Stomach (tissue), 9 donors: ENCODE results near the gene H2BK1. TPM values are rescaled to one million over a fixed set of nuclear protein-coding genes. Genes with fewer than 3 reads are reported as not detected.

Experiments
- DNase-seq, 2 donors: peaks; one replicate each; pipeline versions ENCODE4 v3.0.0 to v3.0.0-alpha.2; 2013 to 2019
- H3K27ac ChIP-seq, 5 donors: fragments of 200-600 bp in 4 of 5; sonication (generic) in 4 of 5; one replicate each; pipeline ENCODE4 v1.5.1; 2013 to 2019; ENCODE audit warnings: mild to moderate bottlenecking in 1 of 5, moderate library complexity in 1 of 5
- H3K27me3 ChIP-seq, 3 donors: fragments of 200-600 bp; sonication (generic); one replicate each; pipeline ENCODE4 v1.5.1; 2017 to 2019; ENCODE audit warnings: mixed run types in 1 of 3
- H3K36me3 ChIP-seq, 4 donors: fragments of 200-600 bp; sonication (generic); 1 replicate in 3 of 4; 2 replicates in 1 of 4; pipeline ENCODE4 v1.5.1; 2016 to 2019
- H3K4me1 ChIP-seq, 4 donors: fragments of 200-600 bp; sonication (generic); one replicate each; pipeline ENCODE4 v1.5.1; 2016 to 2019
- H3K4me3 ChIP-seq, 4 donors: fragments of 200-600 bp; sonication (generic) in 3 of 4; one replicate each; pipeline ENCODE4 v1.5.1; 2016 to 2019; ENCODE audit warnings: mild to moderate bottlenecking in 1 of 4
- H3K9me3 ChIP-seq, 4 donors: fragments of 200-600 bp; sonication (generic); one replicate each; pipeline ENCODE4 v1.5.1; 2016 to 2019
- EP300 ChIP-seq: sonication (generic); formaldehyde crosslinking; IDR thresholded peaks from one replicate; pipeline ENCODE4 v1.6.1; 2017; ENCODE audit warnings: antibody characterized with exemption
- POLR2A ChIP-seq, 4 donors: fragments of 450-650 bp; IDR thresholded peaks; one replicate each; pipeline ENCODE4 v1.6.1; 2016; ENCODE audit warnings: antibody characterized with exemption in 4 of 4, control low read depth in 2 of 4, mild to moderate bottlenecking in 1 of 4, moderate library complexity in 1 of 4
- POLR2AphosphoS5 ChIP-seq, 3 donors: sonication (generic); formaldehyde crosslinking; IDR thresholded peaks; one replicate each; pipeline ENCODE4 v1.6.1; 2016; ENCODE audit warnings: antibody characterized with exemption in 3 of 3
- WGBS, 5 donors: extraction: QIAGEN DNeasy Blood & Tissue Kit in 3 of 5; methylation state at CpG; one replicate each; pipeline versions ENCODE4 v1.1.5 to v1.1.7; 2013 to 2018; 5-methylcytosine and 5-hydroxymethylcytosine counted together
- intact Hi-C: fragments of 100-400 bp; cut with DNase I; formaldehyde crosslinking; loops from one replicate; pipeline ENCODE4 v1.15.1; 2023; ENCODE audit warnings: low total_unique reads
- polyA plus RNA-seq, 3 donors: library from polyadenylated mRNA; stranded (reverse); fragments of 200-250 nt; gene quantifications; one replicate each; pipeline ENCODE4 v1.2.3, GENCODE V29; 2013
- total RNA-seq, 5 donors: library from RNA; depleted of rRNA; stranded (reverse); fragments of >200 nt; gene quantifications; one replicate each; pipeline versions ENCODE4 v1.1.0 to v1.2.3, GENCODE V29; 2014 to 2016
- TF ChIP-seq, protein P1 (sequence below), 7 experiments: fragments of 450-650 bp in 4 of 7; fragments of 200-600 bp in 3 of 7; sonication (generic) in 3 of 7; IDR thresholded peaks; one replicate each; pipeline ENCODE4 v1.5.1; 2016 to 2019; ENCODE audit warnings: antibody characterized with exemption in 7 of 7, control low read depth in 2 of 7, mild to moderate bottlenecking in 1 of 7
- donor health status: healthy with polysubstance abuse.
- donor health status: Bipolar disorder and iron deficiency.
- donor health status: healthy.

Gene H2BK1
- total and polyA plus RNA-seq, 8 donors, result not detected

DNA sequence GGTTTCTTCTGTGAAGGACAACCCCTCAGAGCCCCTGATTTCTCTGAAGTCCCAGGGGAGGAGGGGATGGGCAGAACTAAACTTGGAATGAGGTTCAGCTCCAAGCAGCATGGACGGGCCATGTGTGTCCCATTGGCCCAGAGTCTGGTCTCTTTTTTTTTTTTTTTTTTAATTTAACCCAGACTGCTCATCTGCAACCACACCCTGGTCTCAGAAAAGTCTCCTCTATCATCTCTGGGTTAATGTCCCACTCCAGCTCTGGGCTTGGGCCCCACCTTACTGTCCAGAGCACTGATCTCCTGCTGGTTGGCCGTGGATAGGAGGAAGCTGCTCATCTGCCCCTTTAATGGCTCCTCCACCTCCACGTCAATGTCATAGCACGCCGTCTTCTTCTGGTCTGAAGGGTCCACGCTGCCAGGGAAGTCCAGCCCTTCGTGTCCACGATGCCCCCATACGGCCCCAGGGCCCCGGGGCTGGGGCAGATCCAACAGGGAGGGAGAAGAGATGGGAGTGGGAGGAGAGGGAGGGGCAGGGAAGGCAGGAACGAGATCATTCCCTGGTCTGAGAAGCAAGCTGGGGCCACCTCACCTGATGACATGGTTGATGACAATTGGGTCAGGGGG, 29.7 kb upstream of the H2BK1 start:
- intact Hi-C loops, result loop anchor here (10.0 kb wide), 1 partner anchor 65 kb away; no protein-coding TSS in a partner anchor
- no peak overlapping the region for H3K27ac ChIP-seq
- H3K4me3 ChIP-seq, result no peak overlapping the region
- H3K36me3 ChIP-seq, result peaks cover 25 to 77% (median 74%) of the 10 kb centered on the region in 4 donors
- TF ChIP-seq, protein P1, sequence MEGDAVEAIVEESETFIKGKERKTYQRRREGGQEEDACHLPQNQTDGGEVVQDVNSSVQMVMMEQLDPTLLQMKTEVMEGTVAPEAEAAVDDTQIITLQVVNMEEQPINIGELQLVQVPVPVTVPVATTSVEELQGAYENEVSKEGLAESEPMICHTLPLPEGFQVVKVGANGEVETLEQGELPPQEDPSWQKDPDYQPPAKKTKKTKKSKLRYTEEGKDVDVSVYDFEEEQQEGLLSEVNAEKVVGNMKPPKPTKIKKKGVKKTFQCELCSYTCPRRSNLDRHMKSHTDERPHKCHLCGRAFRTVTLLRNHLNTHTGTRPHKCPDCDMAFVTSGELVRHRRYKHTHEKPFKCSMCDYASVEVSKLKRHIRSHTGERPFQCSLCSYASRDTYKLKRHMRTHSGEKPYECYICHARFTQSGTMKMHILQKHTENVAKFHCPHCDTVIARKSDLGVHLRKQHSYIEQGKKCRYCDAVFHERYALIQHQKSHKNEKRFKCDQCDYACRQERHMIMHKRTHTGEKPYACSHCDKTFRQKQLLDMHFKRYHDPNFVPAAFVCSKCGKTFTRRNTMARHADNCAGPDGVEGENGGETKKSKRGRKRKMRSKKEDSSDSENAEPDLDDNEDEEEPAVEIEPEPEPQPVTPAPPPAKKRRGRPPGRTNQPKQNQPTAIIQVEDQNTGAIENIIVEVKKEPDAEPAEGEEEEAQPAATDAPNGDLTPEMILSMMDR (IDR thresholded peaks at IDR 0.05), result no peak
- TF ChIP-seq POLR2AphosphoS5 (IDR thresholded peaks at IDR 0.05), result no peak
- TF ChIP-seq POLR2A (IDR thresholded peaks at IDR 0.05), result no peak
- TF ChIP-seq EP300, result no peak
- peaks cover 14 to 48% (median 29%) of the 10 kb centered on the region in 4 donors for H3K4me1 ChIP-seq
- H3K9me3 ChIP-seq, result no peaks in the 10 kb centered on the region
- WGBS, 5 donors, result 52 to 65% (median 63%) methylated on average over 11 of the region's 11 CpGs
- DNase-seq, result no peak
- H3K27me3 ChIP-seq, result peaks cover 0 to 4% (median 3%) of the 10 kb centered on the region in 3 donors

DNA sequence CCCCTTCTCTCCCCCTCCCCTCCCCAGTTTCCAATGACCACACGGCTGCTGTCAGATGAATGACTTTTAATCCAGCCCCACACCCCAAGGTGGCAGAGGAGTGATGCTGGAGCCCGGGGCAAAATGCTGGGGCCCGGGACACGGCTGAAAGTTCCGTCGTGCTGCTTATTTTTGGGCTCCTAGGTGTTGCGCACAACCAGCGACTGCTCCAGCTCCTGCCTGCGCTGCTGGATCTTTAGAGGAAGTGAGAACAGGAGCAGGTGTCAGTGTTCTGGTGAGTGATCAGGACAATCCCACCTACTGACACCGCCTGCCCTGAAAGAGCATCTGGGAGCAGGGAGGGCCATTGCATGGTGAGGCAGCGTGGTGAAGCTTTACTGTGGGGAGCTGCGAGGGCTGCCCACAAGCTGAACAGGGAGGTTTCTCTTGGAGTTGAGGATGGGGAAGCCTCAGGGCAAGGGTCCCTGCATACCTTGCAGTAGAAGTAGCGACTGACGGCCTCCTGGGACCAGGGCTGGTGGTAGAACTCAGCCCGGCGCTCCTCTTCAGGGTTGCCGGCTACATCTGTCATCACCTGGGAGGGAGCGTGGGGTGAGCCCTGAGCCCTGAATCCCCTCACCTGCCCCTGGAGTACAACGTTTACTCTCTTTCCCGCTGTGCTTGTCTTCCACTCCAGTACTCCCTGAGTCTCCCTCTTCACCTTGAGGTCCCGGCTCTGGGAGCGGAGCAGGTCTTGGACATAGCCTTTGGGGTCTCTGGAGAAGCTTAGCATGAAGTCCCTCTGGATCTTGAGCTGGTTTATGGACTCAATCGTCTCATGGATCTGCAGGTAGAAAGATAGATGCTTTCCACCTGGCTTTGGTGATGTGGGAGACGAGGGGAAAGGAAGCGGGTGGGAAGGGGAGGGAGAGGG, 28.9 kb upstream of the H2BK1 start:
- no peak overlapping the region for H3K27ac ChIP-seq
- peaks cover 7 to 48% (median 28%) of the 10 kb centered on the region in 4 donors for H3K4me1 ChIP-seq
- H3K27me3 ChIP-seq, result no peaks in the 10 kb centered on the region
- H3K4me3 ChIP-seq, result no peak overlapping the region
- 82 to 88% (median 87%) methylated on average over 16 to 25 of the region's 25 CpGs for WGBS, 5 donors
- intact Hi-C loops, result no loop called here
- TF ChIP-seq POLR2A (IDR thresholded peaks at IDR 0.05), result no peak
- TF ChIP-seq, protein P1 (IDR thresholded peaks at IDR 0.05), result no peak
- DNase-seq, result no peak
- peaks cover 26 to 83% (median 77%) of the 10 kb centered on the region in 4 donors for H3K36me3 ChIP-seq
- no peaks in the 10 kb centered on the region for H3K9me3 ChIP-seq

DNA sequence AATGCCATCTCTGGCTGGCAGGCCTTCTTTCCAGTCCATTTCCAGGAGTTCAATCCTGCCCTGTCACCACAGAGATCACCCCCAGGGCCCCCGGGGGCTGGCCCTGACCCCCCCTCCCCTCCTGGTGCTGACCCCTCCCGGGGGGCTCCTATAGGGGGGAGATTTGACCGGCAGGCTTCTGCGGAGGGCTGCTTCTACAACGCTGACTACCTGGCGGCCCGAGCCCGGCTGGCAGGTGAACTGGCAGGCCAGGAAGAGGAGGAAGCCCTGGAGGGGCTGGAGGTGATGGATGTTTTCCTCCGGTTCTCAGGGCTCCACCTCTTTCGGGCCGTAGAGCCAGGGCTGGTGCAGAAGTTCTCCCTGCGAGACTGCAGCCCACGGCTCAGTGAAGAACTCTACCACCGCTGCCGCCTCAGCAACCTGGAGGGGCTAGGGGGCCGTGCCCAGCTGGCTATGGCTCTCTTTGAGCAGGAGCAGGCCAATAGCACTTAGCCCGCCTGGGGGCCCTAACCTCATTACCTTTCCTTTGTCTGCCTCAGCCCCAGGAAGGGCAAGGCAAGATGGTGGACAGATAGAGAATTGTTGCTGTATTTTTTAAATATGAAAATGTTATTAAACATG, 28.0 kb upstream of the H2BK1 start:
- H3K4me1 ChIP-seq, result peaks cover 9 to 48% (median 28%) of the 10 kb centered on the region in 4 donors
- no peak overlapping the region for H3K4me3 ChIP-seq
- TF ChIP-seq POLR2AphosphoS5 (IDR thresholded peaks at IDR 0.05) (no peak), EP300 (no peak), POLR2A (IDR thresholded peaks at IDR 0.05) (no peak)
- TF ChIP-seq, protein P1 (IDR thresholded peaks at IDR 0.05), result no peak
- WGBS, 5 donors, result 73 to 90% (median 75%) methylated on average over 15 to 17 of the region's 17 CpGs
- H3K27ac ChIP-seq, result no peak overlapping the region
- intact Hi-C loops, result no loop called here
- DNase-seq, result no peak
- no peaks in the 10 kb centered on the region for H3K27me3 ChIP-seq
- H3K36me3 ChIP-seq, result peaks cover 26 to 83% (median 77%) of the 10 kb centered on the region in 4 donors
- H3K9me3 ChIP-seq, result no peaks in the 10 kb centered on the region
